H9 (cell line): Measurements from ENCODE around the gene ZNF783. TPM values are rescaled to one million over a fixed set of nuclear protein-coding genes. Genes with fewer than 3 reads are reported as not detected.

Experiments
- DNase-seq: peaks from one replicate; pipeline ENCODE4 v3.0.0-alpha.2; 2017
- H2AFZ ChIP-seq: one replicate; pipeline ENCODE4 v1.6.1; 2013; ENCODE audit warnings: mild to moderate bottlenecking, low read length, control low read depth, moderate library complexity
- H2AK5ac ChIP-seq: 2 replicates; pipeline ENCODE4 v1.6.1; 2013; ENCODE audit warnings: low read length, control low read depth, mixed read lengths; ENCODE audit not compliant: insufficient read length
- H2BK120ac ChIP-seq: one replicate; pipeline ENCODE4 v1.6.1; 2013; ENCODE audit warnings: low read depth, mild to moderate bottlenecking, low read length, control low read depth, inconsistent platforms; ENCODE audit not compliant: poor library complexity, severe bottlenecking
- H2BK12ac ChIP-seq: 2 replicates; pipeline ENCODE4 v1.6.1; 2013; ENCODE audit warnings: low read length, control low read depth, mixed read lengths, low read depth; ENCODE audit not compliant: insufficient read length
- H2BK15ac ChIP-seq: 2 replicates; pipeline ENCODE4 v1.6.1; 2013; ENCODE audit warnings: low read depth, low read length, control low read depth
- H2BK20ac ChIP-seq: one replicate; pipeline ENCODE4 v1.6.1; 2013; ENCODE audit warnings: low read depth, mild to moderate bottlenecking, low read length, control low read depth, inconsistent platforms; ENCODE audit not compliant: poor library complexity, severe bottlenecking
- H2BK5ac ChIP-seq: 2 replicates; pipeline ENCODE4 v1.6.1; 2013; ENCODE audit warnings: low read length, control low read depth, mixed read lengths; ENCODE audit not compliant: insufficient read length
- H3K14ac ChIP-seq: 2 replicates; pipeline ENCODE4 v1.6.1; 2013; ENCODE audit warnings: low read length, control low read depth; ENCODE audit not compliant: insufficient read depth
- H3K18ac ChIP-seq: 2 replicates; pipeline ENCODE4 v1.6.1; 2013; ENCODE audit warnings: low read depth, mild to moderate bottlenecking, mixed read lengths, low read length, control low read depth; ENCODE audit not compliant: insufficient read length
- H3K23ac ChIP-seq: 2 replicates; pipeline ENCODE4 v1.6.1; 2013; ENCODE audit warnings: low read length, control low read depth, mixed read lengths, low read depth; ENCODE audit not compliant: insufficient read length
- H3K23me2 ChIP-seq: 2 replicates; pipeline ENCODE4 v1.6.1; 2013; ENCODE audit warnings: low read depth, mild to moderate bottlenecking, mixed read lengths, low read length, control low read depth; ENCODE audit not compliant: insufficient read length, poor library complexity, severe bottlenecking
- H3K27ac ChIP-seq: 2 replicates; pipeline ENCODE4 v1.5.1; 2013; ENCODE audit warnings: low read length, control low read depth, mixed read lengths, low read depth; ENCODE audit not compliant: insufficient read length
- H3K27me3 ChIP-seq: 2 replicates; pipeline ENCODE4 v1.6.1; 2013; ENCODE audit warnings: low read length, control low read depth, inconsistent platforms; ENCODE audit not compliant: insufficient read depth
- H3K4ac ChIP-seq: 2 replicates; pipeline ENCODE4 v1.6.1; 2013; ENCODE audit warnings: low read depth, mild to moderate bottlenecking, control low read depth, inconsistent platforms, low read length, moderate library complexity
- H3K4me1 ChIP-seq: 2 replicates; pipeline ENCODE4 v1.6.1; 2013; ENCODE audit warnings: low read length, control low read depth, inconsistent platforms; ENCODE audit not compliant: insufficient read depth
- H3K4me2 ChIP-seq: 2 replicates; pipeline ENCODE4 v1.6.1; 2013; ENCODE audit warnings: low read length, control low read depth, mixed read lengths; ENCODE audit not compliant: insufficient read length, insufficient read depth
- H3K56ac ChIP-seq: 2 replicates; pipeline ENCODE4 v1.6.1; 2013; ENCODE audit warnings: low read depth, mild to moderate bottlenecking, mixed read lengths, low read length, control low read depth; ENCODE audit not compliant: insufficient read length
- H3K79me1 ChIP-seq: 2 replicates; pipeline ENCODE4 v1.6.1; 2013; ENCODE audit warnings: low read depth, mild to moderate bottlenecking, moderate library complexity, low read length, control low read depth, inconsistent platforms; ENCODE audit not compliant: insufficient read depth, poor library complexity, severe bottlenecking
- H3K79me2 ChIP-seq: 2 replicates; pipeline ENCODE4 v1.6.1; 2013; ENCODE audit warnings: low read length, control low read depth, inconsistent platforms; ENCODE audit not compliant: insufficient read depth
- H3K9ac ChIP-seq: 2 replicates; pipeline ENCODE4 v1.6.1; 2013; ENCODE audit warnings: low read length, control low read depth, mixed read lengths; ENCODE audit not compliant: insufficient read length; ENCODE audit errors: extremely low read depth
- H3K9me3 ChIP-seq: one replicate; pipeline ENCODE4 v1.6.1; 2013; ENCODE audit warnings: low read depth, low read length, inconsistent platforms; ENCODE audit not compliant: control insufficient read depth
- H3T11ph ChIP-seq: one replicate; pipeline ENCODE4 v1.6.1; 2013; ENCODE audit warnings: mild to moderate bottlenecking, low read length, control low read depth, inconsistent platforms
- H4K20me1 ChIP-seq: one replicate; pipeline ENCODE4 v1.6.1; 2013; ENCODE audit not compliant: control insufficient read depth, insufficient read length, insufficient read depth
- H4K5ac ChIP-seq: 2 replicates; pipeline ENCODE4 v1.6.1; 2013; ENCODE audit warnings: low read depth, mild to moderate bottlenecking, mixed read lengths, low read length, control low read depth; ENCODE audit not compliant: insufficient read length
- H4K8ac ChIP-seq: replicated peaks from 2 replicates; pipeline ENCODE4 v1.6.1; 2013; ENCODE audit warnings: low read length, control low read depth, mixed read lengths, low read depth; ENCODE audit not compliant: insufficient read length
- H4K91ac ChIP-seq: 2 replicates; pipeline ENCODE4 v1.6.1; 2013; ENCODE audit warnings: low read depth, mild to moderate bottlenecking, moderate library complexity, mixed read lengths, low read length, control low read depth; ENCODE audit not compliant: insufficient read length
- H3K27ac Mint-ChIP-seq, 3 experiments: 2 replicates in 2 of 3; 3 replicates in 1 of 3; pipeline ENCODE4 v1.8.0; 2020 to 2021; ENCODE audit warnings: mixed read lengths in 3 of 3, mild to moderate bottlenecking in 1 of 3, moderate library complexity in 1 of 3
- H3K27me3 Mint-ChIP-seq: 2 replicates; pipeline ENCODE4 v1.8.0; 2021; ENCODE audit warnings: low read depth, mild to moderate bottlenecking, moderate library complexity, mixed read lengths
- H3K36me3 Mint-ChIP-seq, 3 experiments: 2 replicates in 2 of 3; 3 replicates in 1 of 3; pipeline ENCODE4 v1.8.0; 2020 to 2021; ENCODE audit warnings: low read depth in 3 of 3, mixed read lengths in 3 of 3; ENCODE audit not compliant: insufficient read depth in 1 of 3
- H3K4me1 Mint-ChIP-seq, 2 experiments: 2 replicates each; pipeline ENCODE4 v1.8.0; 2020; ENCODE audit warnings: mixed read lengths in 2 of 2
- H3K4me3 Mint-ChIP-seq, 2 experiments: 2 replicates in 1 of 2; 3 replicates in 1 of 2; pipeline ENCODE4 v1.8.0; 2020 to 2021; ENCODE audit warnings: mild to moderate bottlenecking in 2 of 2, mixed read lengths in 2 of 2, moderate library complexity in 1 of 2
- H3K9me3 Mint-ChIP-seq, 2 experiments: 2 replicates in 1 of 2; 3 replicates in 1 of 2; pipeline ENCODE4 v1.8.0; 2020; ENCODE audit warnings: mild to moderate bottlenecking in 2 of 2, mixed read lengths in 2 of 2, moderate library complexity in 1 of 2
- WGBS: extraction: QIAGEN DNeasy Blood & Tissue Kit; methylation state at CpG from one replicate; pipeline ENCODE4 v1.1.7; 2013; ENCODE audit warnings: missing lambda C conversion rate, low lambda C conversion rate, mixed read lengths; ENCODE audit not compliant: insufficient read length; ENCODE audit errors: extremely low coverage; 5-methylcytosine and 5-hydroxymethylcytosine counted together
- total RNA-seq: library from RNA; stranded (reverse); gene quantifications from 2 replicates; pipeline ENCODE4 v1.2.1, GENCODE V29; 2021
- TF ChIP-seq, protein P1 (sequence below): fragments of 200-600 bp; sonication (generic); conservative IDR thresholded peaks from 3 replicates; pipeline ENCODE4 v1.8.0; 2021; ENCODE audit warnings: antibody characterized with exemption, mild to moderate bottlenecking

The ZNF783 gene
- total RNA-seq, 1 experiment from 2014 or later, result 13.6 TPM

DNA sequence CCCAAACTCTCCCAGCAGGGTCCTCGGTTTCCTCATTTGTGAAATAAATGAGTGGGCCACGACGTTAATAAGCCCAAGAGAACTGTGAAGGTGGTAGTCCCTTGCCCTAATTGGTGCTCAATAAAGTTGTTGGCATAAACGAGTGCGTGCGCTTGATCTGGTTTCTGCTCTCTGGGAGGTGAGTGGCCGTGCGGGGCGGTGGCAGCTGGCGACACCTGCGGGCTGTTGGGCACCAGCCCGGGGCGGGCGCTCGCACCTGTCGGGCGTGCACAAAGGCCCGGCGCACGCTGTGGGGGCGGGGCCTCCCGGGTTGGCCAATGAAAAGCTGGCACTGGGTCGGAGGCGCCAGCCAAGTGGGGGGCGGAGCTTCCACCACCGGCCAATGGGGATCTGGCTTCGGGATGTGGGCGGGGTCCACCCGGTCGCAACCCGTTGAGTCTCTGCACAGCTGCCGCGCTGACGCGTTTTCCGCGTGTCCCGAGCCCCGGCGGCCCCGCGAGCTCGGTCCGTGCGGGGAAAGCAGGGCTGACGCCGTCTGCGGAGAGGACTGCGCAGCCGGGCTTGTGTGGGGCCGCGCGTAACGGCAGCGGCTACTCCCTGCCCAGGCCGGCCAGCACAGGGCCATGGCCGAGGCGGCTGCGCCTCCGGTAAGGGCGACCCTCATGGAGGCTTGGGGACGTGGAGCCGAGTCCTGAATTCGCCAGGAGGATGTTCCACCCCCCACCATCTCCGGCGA lies 23.0 kb downstream of the ZNF783 start:
- peak overlapping the region; percentile 66 for H3K18ac ChIP-seq
- H3K4ac ChIP-seq, result no peak overlapping the region
- no peak overlapping the region for H4K8ac ChIP-seq
- peaks cover 14% of the 10 kb centered on the region for H3K27me3 Mint-ChIP-seq
- peaks cover 14 to 23% of the 10 kb centered on the region in 2 experiments for H3K4me1 Mint-ChIP-seq
- H2BK20ac ChIP-seq, result no peak overlapping the region
- no peaks in the 10 kb centered on the region for H4K20me1 ChIP-seq
- H3K23ac ChIP-seq, result no peak overlapping the region
- H2BK15ac ChIP-seq, result no peak overlapping the region
- no peak overlapping the region for H2BK5ac ChIP-seq
- peaks cover 10% of the 10 kb centered on the region for H3K23me2 ChIP-seq
- H3K27ac Mint-ChIP-seq, result no peak overlapping the region
- TF ChIP-seq, protein P1, sequence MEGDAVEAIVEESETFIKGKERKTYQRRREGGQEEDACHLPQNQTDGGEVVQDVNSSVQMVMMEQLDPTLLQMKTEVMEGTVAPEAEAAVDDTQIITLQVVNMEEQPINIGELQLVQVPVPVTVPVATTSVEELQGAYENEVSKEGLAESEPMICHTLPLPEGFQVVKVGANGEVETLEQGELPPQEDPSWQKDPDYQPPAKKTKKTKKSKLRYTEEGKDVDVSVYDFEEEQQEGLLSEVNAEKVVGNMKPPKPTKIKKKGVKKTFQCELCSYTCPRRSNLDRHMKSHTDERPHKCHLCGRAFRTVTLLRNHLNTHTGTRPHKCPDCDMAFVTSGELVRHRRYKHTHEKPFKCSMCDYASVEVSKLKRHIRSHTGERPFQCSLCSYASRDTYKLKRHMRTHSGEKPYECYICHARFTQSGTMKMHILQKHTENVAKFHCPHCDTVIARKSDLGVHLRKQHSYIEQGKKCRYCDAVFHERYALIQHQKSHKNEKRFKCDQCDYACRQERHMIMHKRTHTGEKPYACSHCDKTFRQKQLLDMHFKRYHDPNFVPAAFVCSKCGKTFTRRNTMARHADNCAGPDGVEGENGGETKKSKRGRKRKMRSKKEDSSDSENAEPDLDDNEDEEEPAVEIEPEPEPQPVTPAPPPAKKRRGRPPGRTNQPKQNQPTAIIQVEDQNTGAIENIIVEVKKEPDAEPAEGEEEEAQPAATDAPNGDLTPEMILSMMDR, result peak; percentile 42; the same call in 2 of the 3 replicates
- no peaks in the 10 kb centered on the region for H3K27me3 ChIP-seq
- H2BK120ac ChIP-seq, result no peak overlapping the region
- H3K79me1 ChIP-seq, result no peaks in the 10 kb centered on the region
- no peak overlapping the region for H2AK5ac ChIP-seq
- H2AFZ ChIP-seq, result no peak overlapping the region
- peak overlapping the region; percentile 77 for H3K14ac ChIP-seq
- H3T11ph ChIP-seq, result no peak overlapping the region
- H4K5ac ChIP-seq, result no peak overlapping the region
- peak overlapping the region; percentile 82 to 90 for H3K4me3 Mint-ChIP-seq
- H3K4me1 ChIP-seq, result no peaks in the 10 kb centered on the region; the same call in 1 of the 2 replicates
- H3K9ac ChIP-seq, result peak overlapping the region; percentile 73
- no CpG with 5 or more reads among the region's 66 CpGs for WGBS
- no peak overlapping the region for H3K27ac ChIP-seq
- peak overlapping the region; percentile 26 for H2BK12ac ChIP-seq
- H3K36me3 Mint-ChIP-seq, result peaks cover 3 to 14% (median 13%) of the 10 kb centered on the region in 3 experiments; a peak in 6 of 7 replicates
- no peaks in the 10 kb centered on the region for H3K79me2 ChIP-seq
- H3K9me3 Mint-ChIP-seq, result no peaks in the 10 kb centered on the region
- H3K4me2 ChIP-seq, result peak overlapping the region; percentile 92
- DNase-seq, result peak; percentile 98
- H3K9me3 ChIP-seq, result no peaks in the 10 kb centered on the region
- H4K91ac ChIP-seq, result no peak overlapping the region
- H3K56ac ChIP-seq, result no peak overlapping the region
